ELR (cell line): ENCODE results near the gene TMEM41B.
"Not testable (repeated sequence)": the region's sequence is repeated elsewhere in the genome, so short reads cannot be mapped to it uniquely, and the experiment has no call there.

Experiments used
- DNase-seq: peaks from one replicate; pipeline ENCODE4 v3.0.0-alpha.2; 2015; ENCODE audit warnings: low read depth

The TMEM41B gene

DNA sequence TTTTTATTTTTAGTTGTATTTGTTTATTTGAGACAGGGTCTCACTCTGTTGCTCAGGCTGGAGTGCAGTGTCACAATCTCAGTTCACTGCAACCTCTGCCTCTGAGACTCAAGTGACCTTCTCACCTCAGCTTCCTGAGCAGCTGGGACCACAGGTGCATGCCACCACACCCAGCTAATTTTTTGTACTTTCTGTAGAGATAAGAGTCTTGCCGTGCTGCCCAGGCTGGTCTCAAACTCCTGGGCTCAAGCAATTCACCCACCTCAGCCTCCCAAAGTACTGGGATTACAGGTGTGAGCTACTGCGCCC lies 53.6 kb downstream of the TMEM41B start:
- DNase-seq = not testable (repeated sequence)

DNA sequence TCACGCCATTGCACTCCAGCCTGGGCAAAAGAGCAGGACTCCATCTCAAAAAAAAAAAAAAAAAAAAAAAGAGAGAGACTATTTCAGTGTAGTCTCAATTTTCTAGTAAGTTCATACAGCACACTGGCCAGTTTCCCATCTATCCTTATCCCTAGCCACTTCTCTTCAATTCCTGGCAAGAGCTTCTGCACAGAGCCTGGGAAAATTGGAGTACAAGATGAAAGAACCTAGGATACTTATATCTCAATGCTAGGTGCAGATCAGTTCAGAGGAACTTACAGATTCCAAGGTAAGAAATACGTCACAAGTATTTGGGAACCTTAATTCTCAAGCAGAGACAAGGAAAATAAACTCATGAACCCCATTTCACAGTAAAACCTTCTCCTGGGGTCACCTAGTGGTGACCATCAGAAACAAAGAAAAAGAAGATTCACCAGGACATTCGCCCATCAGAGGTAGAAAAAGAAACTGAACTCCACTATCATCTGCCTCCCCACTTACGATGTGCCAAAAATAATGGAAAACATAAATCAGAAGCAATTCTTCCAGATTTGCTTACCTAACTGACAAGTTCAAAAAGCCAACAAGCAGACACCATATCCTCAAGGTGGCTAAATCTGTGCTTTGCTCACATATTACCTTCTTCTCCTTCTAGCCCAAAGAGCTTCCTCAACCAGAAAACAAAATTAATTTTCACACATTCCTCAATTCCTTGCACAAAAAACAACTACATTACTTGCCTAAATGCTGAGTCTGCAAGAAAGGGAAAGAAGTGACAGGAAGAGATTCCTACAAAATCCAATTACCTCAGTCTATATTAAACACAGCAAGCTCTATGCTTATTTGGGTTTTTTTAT lies 54.2 kb downstream of the TMEM41B start:
- peak; percentile 22 for DNase-seq

DNA sequence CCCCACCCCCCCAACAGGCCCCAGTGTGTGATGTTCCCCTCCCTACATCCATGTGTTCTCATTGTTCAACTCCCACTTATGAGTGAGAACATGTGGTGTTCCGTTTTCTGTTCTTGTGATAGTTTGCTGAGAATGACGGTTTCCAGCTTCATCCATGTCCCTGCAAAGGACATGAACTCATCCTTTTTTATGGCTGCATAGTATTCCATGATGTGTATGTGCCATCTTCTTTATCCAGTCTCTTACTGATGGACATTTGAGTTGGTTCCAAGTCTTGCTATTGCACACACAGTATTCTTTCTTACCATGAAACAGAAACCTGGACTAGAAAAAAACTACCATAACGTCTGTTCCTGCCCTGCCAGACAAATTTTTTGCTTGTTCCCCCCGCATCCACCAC lies 56.1 kb downstream of the TMEM41B start:
- not testable (repeated sequence) for DNase-seq

DNA sequence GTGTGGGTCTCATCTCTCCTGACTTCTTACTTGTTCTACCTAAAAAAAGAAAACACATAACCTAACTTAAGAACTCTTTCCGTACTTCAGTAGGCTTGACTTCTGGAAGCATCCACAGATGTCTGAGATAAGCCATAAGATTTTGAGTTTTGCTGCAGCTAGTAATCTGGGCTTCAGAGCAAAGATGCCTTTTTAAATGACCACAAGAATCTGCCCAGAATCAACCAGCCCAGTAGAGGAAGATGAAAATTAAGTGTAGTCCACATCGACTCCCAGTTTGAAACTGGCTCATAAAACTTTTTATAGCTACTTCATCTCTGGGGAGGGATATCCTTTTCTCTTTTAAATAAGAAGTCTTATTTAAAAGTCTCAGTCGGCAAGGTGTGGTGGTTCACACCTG lies 60.0 kb downstream of the TMEM41B start:
- no peak for DNase-seq

DNA sequence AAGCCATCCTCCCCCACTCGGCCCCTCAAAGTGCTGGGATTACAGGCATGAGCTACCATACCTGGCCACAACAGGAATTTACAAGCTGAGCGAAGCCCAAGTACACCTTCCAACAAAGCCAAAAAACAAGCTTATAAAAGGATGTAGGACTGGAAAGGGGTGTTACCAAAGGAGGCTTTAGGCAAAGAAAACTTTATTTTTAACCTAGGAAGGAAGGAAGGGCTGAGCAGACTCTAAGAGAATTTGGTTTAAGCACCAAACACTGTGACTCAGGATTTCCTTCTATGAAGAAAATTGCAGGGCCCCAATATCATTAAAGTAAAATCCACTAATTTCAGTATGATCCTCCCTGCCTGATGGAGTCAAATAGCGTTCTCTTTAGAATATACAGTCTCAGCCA lies 61.3 kb downstream of the TMEM41B start:
- DNase-seq = no peak

DNA sequence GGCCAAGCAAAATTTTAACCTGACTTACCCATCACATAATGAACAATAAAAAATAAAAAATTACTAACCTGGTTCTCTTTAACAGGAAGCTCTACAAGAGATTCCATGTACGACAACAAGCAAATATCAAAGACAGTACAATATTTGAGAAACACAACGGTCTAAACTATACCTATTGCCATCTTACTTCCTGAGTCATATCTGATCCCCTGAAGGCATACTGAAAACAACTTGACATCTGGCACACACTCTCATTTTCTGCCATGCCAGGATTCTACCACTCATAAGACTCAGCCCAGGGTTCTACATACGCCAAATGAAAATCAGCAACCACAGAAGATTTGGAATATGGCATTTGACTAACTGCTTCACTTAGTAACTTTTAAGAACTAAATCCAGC lies 63.1 kb downstream of the TMEM41B start:
- DNase-seq = peak; percentile 36

GRCh38 chr11:9250139-9250582 lies 64.2 kb downstream of the TMEM41B start:
- DNase-seq = no peak

DNA sequence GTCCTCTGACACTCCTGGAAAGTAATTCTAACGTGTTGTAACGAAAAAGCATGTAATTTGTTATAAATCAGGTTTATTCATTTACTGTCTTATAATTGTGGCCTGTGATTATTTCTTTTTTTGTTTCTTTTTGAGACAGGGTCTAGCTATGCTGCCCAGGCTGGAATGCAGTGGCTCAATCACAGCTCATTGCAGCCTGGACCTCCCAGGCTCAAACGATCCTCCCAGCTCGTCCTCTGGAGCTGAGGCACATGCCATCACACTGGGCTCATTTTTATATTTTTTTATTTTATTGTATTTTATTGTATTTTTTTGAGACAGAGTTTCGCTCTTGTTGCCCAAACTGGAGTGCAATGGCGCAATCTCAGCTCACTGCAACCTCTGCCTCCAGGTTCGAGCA lies 65.1 kb downstream of the TMEM41B start:
- no peak for DNase-seq

- DNase-seq = no peak
These were observed 66.5 kb downstream of the TMEM41B start for GRCh38 chr11:9247863-9248262.

DNA sequence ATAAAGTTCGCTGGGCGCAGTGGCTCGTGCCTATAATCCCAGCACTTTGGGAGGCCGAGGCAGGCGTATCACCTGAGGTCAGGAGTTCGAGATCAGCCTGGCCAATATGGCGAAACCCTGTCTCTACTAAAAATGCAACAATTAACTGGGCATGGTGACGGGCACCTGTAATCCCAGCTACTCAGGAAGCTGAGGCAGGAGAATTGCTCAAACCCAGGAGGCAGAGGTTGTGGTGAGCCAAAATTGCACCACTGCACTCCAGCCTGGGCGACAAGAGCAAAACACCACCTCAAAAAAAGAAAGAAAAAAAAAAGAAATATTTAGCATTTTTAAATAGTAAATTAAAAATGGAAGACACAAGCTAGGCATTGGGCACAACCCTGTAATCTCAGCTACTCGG lies 78.2 kb downstream of the TMEM41B start:
- DNase-seq = not testable (repeated sequence)

DNA sequence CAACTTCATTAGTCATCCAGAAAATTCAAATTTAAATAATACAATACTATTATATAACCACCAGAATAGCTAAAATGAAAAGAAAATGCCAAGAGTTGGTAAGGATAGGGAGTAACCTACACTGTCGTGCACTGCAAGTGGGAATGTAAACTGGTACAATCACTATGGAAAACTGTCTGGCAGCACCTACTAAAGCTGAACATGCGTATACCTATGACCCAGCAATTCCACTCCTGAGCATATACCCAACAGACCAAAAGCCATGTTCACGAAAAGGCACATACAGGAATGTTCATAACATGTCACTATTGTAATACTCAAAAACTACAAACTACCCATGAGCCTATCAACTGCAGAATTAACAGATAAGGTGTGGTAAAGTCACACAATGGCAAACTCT lies 81.9 kb downstream of the TMEM41B start:
- no peak for DNase-seq

- DNase-seq = no peak
These were observed 82.6 kb downstream of the TMEM41B start for GRCh38 chr11:9231848-9232177.
